Glutamatergic neuron (in vitro differentiated cells): Measurements from ENCODE around the gene FOXO3. TPM values are rescaled to one million over a fixed set of nuclear protein-coding genes. Genes with fewer than 3 reads are reported as not detected.

Experiments
- DNase-seq: peaks from one replicate; pipeline ENCODE4 v3.0.0; 2022
- H3K27ac Mint-ChIP-seq: one replicate; pipeline ENCODE4 v1.8.0; 2020; ENCODE audit warnings: mild to moderate bottlenecking, mixed read lengths, inconsistent platforms; ENCODE audit not compliant: unreplicated experiment
- H3K27me3 Mint-ChIP-seq: one replicate; pipeline ENCODE4 v1.8.0; 2020; ENCODE audit warnings: mild to moderate bottlenecking, moderate library complexity, mixed read lengths, inconsistent platforms; ENCODE audit not compliant: unreplicated experiment
- H3K36me3 Mint-ChIP-seq: one replicate; pipeline ENCODE4 v1.8.0; 2020; ENCODE audit warnings: mild to moderate bottlenecking, mixed read lengths, inconsistent platforms; ENCODE audit not compliant: unreplicated experiment
- H3K4me1 Mint-ChIP-seq: one replicate; pipeline ENCODE4 v1.8.0; 2020; ENCODE audit warnings: mild to moderate bottlenecking, low read depth, mixed read lengths, inconsistent platforms; ENCODE audit not compliant: unreplicated experiment
- H3K4me3 Mint-ChIP-seq: one replicate; pipeline ENCODE4 v1.8.0; 2020; ENCODE audit warnings: mild to moderate bottlenecking, mixed read lengths, inconsistent platforms; ENCODE audit not compliant: unreplicated experiment
- H3K9me3 Mint-ChIP-seq: one replicate; pipeline ENCODE4 v1.8.0; 2020; ENCODE audit warnings: mild to moderate bottlenecking, moderate library complexity, mixed read lengths, inconsistent platforms; ENCODE audit not compliant: unreplicated experiment
- CTCF ChIP-seq: fragments of 200-600 bp; sonication (generic); IDR thresholded peaks from one replicate; pipeline ENCODE4 v1.5.0; 2021; ENCODE audit not compliant: partially characterized antibody, unreplicated experiment
- total RNA-seq: library from RNA; stranded (reverse); fragmentation: NEBNext Ultra II Directional; extraction: Animal tissue kit (Norgen Biotek cat#: 25700); gene quantifications from one replicate; pipeline ENCODE4 v1.2.1, GENCODE V29; 2021; ENCODE audit not compliant: unreplicated experiment

Gene FOXO3
- total RNA-seq, 1 donor from 2014 or later, result 30.3 TPM

GRCh38 chr6:108564178-108564577 is 3.5 kb downstream of the FOXO3 start:
- H3K4me1 Mint-ChIP-seq, result peaks cover 16% of the 10 kb centered on the region
- TF ChIP-seq CTCF, result no peak
- H3K4me3 Mint-ChIP-seq, result no peak overlapping the region
- H3K27ac Mint-ChIP-seq, result no peak overlapping the region
- peaks cover 12% of the 10 kb centered on the region for H3K9me3 Mint-ChIP-seq
- no peak for DNase-seq
- H3K27me3 Mint-ChIP-seq, result peaks cover 12% of the 10 kb centered on the region
- peaks cover 7% of the 10 kb centered on the region for H3K36me3 Mint-ChIP-seq

- H3K9me3 Mint-ChIP-seq, result peaks cover 12% of the 10 kb centered on the region
- no peak for DNase-seq
- TF ChIP-seq CTCF, result no peak
- H3K27me3 Mint-ChIP-seq, result peaks cover 12% of the 10 kb centered on the region
- peaks cover 16% of the 10 kb centered on the region for H3K4me1 Mint-ChIP-seq
- peaks cover 7% of the 10 kb centered on the region for H3K36me3 Mint-ChIP-seq
- no peak overlapping the region for H3K27ac Mint-ChIP-seq
- no peak overlapping the region for H3K4me3 Mint-ChIP-seq
Measured at GRCh38 chr6:108565091-108565766, 4.5 kb downstream of the FOXO3 start.

GRCh38 chr6:108565893-108566292 is 5.2 kb downstream of the FOXO3 start:
- H3K27ac Mint-ChIP-seq, result no peak overlapping the region
- H3K36me3 Mint-ChIP-seq, result peaks cover 7% of the 10 kb centered on the region
- peaks cover 12% of the 10 kb centered on the region for H3K9me3 Mint-ChIP-seq
- no peak for TF ChIP-seq CTCF
- H3K27me3 Mint-ChIP-seq, result peaks cover 12% of the 10 kb centered on the region
- H3K4me3 Mint-ChIP-seq, result no peak overlapping the region
- peaks cover 16% of the 10 kb centered on the region for H3K4me1 Mint-ChIP-seq
- DNase-seq, result no peak

GRCh38 chr6:108566406-108566805 is 5.7 kb downstream of the FOXO3 start:
- H3K9me3 Mint-ChIP-seq, result peaks cover 12% of the 10 kb centered on the region
- no peak overlapping the region for H3K27ac Mint-ChIP-seq

More at GRCh38 chr6:108566406-108566805, 5.7 kb downstream of the FOXO3 start:
- TF ChIP-seq CTCF, result no peak
- Mint-ChIP-seq H3K4me1 (peaks cover 16% of the 10 kb centered on the region), H3K27me3 (peaks cover 12% of the 10 kb centered on the region), H3K36me3 (peaks cover 8% of the 10 kb centered on the region), H3K4me3 (no peak overlapping the region)
- DNase-seq, result no peak
